ENCODE measurements around the gene LCTL. TPM values are rescaled to one million over a fixed set of nuclear protein-coding genes. Genes with fewer than 3 reads are reported as not detected.

LCTL gene
- total and polyA plus RNA-seq, 10 of the 15 experiments (the other 5 are each of a cell fraction or from before 2014, with no cell fraction given): 0.07 to 0.76 (median 0.40) TPM; not detected in 5

DNA sequence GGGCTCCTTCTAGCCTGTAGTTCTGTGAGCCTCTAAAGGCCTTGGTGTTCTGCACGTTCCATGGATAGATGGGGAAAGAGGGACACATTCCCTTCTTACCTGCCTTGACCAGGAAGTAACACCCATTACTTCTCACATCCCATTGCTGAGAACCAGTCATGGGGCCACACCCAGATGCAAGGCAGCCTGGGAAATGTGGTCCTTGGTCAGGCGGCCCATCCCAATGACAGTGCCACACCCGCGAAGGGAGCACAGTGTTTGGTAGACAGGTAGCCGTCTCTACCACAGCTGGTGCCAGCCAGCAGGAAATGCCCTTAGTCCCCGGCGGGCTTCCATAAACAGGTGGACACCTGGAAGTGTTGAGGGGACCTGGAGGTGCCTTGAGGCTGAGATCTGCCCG is 23.2 kb upstream of the LCTL start:
- ChIA-PET POLR2A (no interaction called here), CTCF (interaction anchor here (1.0 kb wide), 1 partner anchor 262 kb away, joined by 3 read pairs; no protein-coding TSS in a partner anchor), SMC1A (ENCODE audit: uncharacterized antibody, unreplicated experiment) (no interaction called here), RAD21 (ENCODE audit: unreplicated experiment) (no interaction called here)
- 75% methylated on average over 8 of the region's 8 CpGs for WGBS (ENCODE audit: insufficient coverage, insufficient replicate concordance, low lambda C conversion rate, missing lambda C conversion rate)
- Histone ChIP-seq H3K27me3 (replicated peaks in 1 of 2; ENCODE audit: control insufficient read depth in 2 of 2, insufficient read depth in 2 of 2, low read length in 1 of 2) (peaks cover 0 to 2% of the 10 kb centered on the region in 2 experiments; a peak in 2 of 4 replicates), H2AFZ (ENCODE audit: control insufficient read depth, low read depth, low read length) (no peak overlapping the region), H3K27ac (ENCODE audit: control insufficient read depth, insufficient read depth) (no peak overlapping the region), H3K4me1 (ENCODE audit: control insufficient read depth, insufficient read depth, low read length) (no peaks in the 10 kb centered on the region), H3K9me3 (replicated peaks; ENCODE audit: control insufficient read depth, insufficient read depth, low read length) (no peaks in the 10 kb centered on the region), H3K36me3 (ENCODE audit: control insufficient read depth in 2 of 2, insufficient read depth in 2 of 2, low read length in 1 of 2) (no peaks in the 10 kb centered on the region), H3K79me2 (ENCODE audit: control insufficient read depth, insufficient read depth, low read length) (no peaks in the 10 kb centered on the region), H4K20me1 (ENCODE audit: control insufficient read depth, insufficient read depth) (no peaks in the 10 kb centered on the region), H3K9ac (ENCODE audit: control insufficient read depth, insufficient read depth, low read length) (no peak overlapping the region), H3K4me3 (no peak overlapping the region), H3K4me2 (ENCODE audit: control insufficient read depth, insufficient read depth) (no peak overlapping the region)
- no TSS peak for BruUV-seq (replicated peaks)
- TF ChIP-seq TARDBP (IDR thresholded peaks at IDR 0.05; ENCODE audit: borderline replicate concordance) (no peak), HDAC6 (IDR thresholded peaks at IDR 0.05; ENCODE audit: unreplicated experiment) (no peak), GATAD2B (conservative IDR thresholded peaks at IDR 0.05; ENCODE audit: low read depth) (no peak), RUNX3 (IDR thresholded peaks at IDR 0.05; ENCODE audit: low read length) (no peak), NR2C1 (IDR thresholded peaks at IDR 0.05) (no peak), ZNF384 (IDR thresholded peaks at IDR 0.05; ENCODE audit: borderline replicate concordance, low read depth, low read length) (no peak), POLR2A (IDR thresholded peaks at IDR 0.05; ENCODE audit: low read depth, low read length) (no peak), YBX1 (IDR thresholded peaks at IDR 0.05) (no peak), HCFC1 (IDR thresholded peaks at IDR 0.05; ENCODE audit: low read length) (peak; percentile 45; the same call in 1 of the 2 replicates), SIX5 (IDR thresholded peaks at IDR 0.05; ENCODE audit: low read depth, low read length, severe bottlenecking) (peak; percentile 12), ZNF207 (IDR thresholded peaks at IDR 0.05; ENCODE audit: borderline replicate concordance) (no peak), CBX3 (IDR thresholded peaks at IDR 0.05; ENCODE audit: borderline replicate concordance, low read depth) (no peak)
- intact Hi-C loops (cut with micrococcal nuclease; ENCODE audit: unreplicated experiment): no loop called here
- in situ Hi-C loops (cut with MboI): no loop called here
- peak; percentile 79 for ATAC-seq
- no peak for DNase-seq (ENCODE audit: low read depth, low spot score)
- FAIRE-seq: peak; percentile 13

Data from GM12878 (cell line).